ENCODE data around the gene NKRF.

- no peak for TF ChIP-seq CTCF (IDR thresholded peaks at IDR 0.05; ENCODE audit: insufficient read depth, low read depth, low read length)
- no peak for TF ChIP-seq EZH2 (IDR thresholded peaks at IDR 0.05; ENCODE audit: insufficient read depth, low read length)
Observed at GRCh38 chrX:119541188-119541587, 65.0 kb downstream of the NKRF start.

Data from astrocyte (in vitro differentiated cells and primary cell).